Stimulated activated CD4-positive, alpha-beta T cell treated with anti-CD3 and anti-CD28 coated beads, Interleukin-4, amount 100 ng/mL, for 1 hour (primary cell): ENCODE measurements around the gene FLT3.
"Not testable (repeated sequence)": the region's sequence is repeated elsewhere in the genome, so short reads cannot be mapped to it uniquely, and the experiment has no call there.

ENCODE experiments used
- DNase-seq: peaks from one replicate; pipeline ENCODE4 v3.0.0-alpha.2; 2020

The FLT3 gene

DNA sequence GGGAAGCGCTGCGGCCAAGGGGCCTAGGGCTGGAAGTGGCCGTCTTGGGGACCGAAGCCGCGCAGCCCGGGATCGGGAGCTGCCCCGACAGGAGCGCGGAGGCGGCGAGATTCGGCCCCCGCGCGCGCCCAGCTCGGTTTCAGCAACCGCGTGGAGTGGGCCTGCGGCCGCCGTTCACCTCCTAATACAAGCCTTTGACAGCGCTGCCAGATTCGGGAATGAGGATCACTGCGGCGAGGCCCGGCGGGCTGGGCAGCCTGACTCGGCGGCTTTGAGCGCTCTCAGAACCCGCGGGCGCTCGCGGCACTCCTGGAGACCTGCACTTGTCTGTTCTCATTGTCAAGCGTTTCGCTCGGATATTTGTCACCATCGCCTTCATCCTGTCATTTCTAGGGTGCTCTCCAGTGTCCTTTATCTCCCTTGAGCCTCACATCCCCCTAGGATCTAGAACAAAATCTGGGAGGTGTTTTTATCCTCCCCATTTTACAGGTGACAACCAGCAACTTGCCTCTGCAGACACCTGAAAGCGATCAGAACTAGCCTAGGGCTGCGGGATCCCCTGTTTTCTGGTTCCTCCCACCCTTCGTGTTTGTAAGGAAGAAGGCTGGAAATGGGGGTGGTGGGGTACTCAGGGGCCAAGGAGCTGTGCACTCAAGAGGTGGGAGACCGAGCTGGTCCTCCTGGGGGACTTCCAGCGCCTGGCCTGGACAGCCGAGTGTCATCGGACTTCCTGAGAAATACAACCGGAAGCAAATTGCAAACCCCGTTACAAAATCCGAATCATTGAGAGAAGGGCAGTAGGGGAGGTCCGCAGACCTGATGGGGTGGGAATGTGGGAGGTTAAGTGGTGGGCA is 129.8 kb downstream of the FLT3 start:
- DNase-seq: no peak

DNA sequence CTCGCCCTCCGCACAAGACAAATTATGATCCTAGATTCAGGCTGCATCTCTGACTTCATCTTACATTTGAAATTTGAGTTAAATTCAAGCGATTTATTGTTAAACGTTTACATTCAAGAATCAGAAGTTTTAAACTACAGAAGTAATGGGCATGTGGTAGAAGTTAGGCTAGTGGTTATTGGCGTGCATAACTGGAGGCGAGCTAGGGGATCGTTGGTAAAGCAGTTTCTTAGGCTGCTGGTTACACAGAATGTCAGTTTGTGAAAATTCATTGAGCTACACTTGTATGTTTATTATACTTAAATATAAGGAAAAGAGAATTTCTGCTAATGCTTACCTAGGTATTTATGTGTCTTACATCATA is 130.5 kb downstream of the FLT3 start:
- no peak for DNase-seq

DNA sequence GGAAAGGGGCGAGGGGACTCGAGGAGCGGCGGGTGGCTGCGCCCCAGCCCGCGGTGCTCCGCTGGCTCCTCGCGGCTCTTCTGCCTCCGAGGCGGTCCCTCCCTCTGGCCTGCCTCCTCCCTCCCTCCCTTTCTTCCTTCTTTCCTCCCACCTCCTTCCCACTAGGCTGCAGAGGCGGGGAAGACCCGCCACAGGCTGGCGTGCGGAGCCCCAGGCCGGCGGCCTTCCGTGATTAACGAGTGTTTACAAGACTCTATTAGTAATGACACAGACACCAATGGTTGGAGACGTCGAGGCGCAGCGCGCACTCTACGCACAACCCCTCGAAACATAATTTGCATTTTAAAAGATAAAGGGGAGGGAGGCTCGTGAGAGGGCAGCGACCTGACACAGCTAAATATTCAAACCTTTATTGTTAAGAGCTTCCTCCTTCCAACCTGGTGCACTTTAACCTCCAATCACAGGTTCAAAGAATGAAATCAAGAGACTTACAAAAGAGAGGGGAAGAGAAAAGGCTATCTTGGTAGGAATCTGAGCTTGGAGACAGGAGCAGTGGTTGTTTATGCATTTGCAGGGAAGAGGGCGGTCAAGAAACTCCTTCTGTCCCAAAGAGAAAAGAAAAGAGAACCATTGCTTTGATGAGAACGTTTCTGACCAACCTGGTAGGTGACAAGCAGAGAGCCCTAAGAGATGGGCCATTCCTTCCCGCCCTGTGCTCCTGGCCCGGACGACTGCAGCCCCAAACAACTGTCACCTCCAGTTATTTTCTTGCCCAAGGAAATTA is 131.1 kb downstream of the FLT3 start, which contains the start of gene CDX2:
TSS of gene CDX2 (minus strand) at position 234 of the 784 bp plus-strand sequence. CDS start 309 bp downstream, outside the sequence.
- no peak for DNase-seq

DNA sequence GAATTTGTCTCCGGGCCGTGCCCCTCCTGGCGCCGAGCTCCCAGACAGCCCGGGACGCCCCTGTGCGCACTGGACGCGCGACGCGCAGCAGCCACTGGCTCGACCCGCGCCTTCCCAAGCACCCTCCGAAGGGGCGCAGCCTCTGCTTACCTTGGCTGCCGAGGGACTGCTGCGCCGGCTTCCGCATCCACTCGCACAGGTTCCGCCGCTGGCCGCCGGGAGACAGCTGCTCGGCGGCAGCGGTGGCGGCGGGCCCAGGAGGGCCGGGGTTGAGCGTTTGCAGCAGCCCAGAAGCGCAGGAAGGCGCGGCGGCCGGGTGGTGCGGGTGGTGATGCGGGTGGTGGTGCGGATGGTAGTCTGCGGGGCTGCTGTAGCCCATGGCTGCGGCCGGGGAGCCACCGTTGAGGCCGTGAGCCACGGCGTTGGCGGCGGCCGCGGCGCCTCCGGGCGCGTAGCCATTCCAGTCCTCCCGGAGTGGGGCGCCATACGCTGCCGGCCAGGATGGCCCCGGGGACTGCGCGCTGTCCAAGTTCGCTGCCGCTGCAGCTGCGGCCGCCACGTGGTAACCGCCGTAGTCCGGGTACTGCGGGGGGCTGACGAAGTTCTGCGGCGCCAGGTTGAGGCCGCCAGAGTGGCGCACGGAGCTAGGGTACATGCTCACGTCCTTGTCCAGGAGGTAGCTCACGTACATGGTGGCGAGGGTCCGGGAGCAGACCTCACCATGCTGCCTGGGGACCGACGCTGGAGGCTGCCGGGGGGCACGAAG is 131.9 kb downstream of the FLT3 start:
- DNase-seq: no peak

- no peak for DNase-seq
Measured at GRCh38 chr13:27967736-27968315, 132.6 kb downstream of the FLT3 start.

DNA sequence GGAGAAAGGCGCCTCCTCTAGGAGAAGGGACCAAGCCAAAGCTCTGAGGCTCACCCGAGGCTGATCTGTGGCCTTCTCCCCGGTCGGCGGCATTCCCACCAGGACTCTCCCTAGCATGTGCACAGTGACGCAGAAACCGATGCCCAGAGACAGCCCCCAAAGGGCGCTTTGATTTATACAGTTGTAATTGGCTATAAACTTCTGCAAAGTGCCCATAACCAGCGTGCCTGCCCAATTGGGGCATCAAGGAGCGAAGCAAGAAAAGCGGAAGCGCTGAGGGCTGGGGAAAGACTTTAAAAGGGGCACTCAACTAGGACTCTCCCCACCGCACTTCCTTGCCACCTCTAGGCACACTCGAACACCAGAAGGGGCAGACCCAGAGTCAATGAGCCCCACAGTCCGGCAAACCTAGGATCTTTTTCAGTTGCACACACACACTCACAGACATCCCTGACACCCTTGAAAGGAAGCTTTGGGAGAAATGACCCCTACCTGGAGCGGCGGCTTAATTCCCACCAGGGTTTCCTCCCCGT is 133.1 kb downstream of the FLT3 start:
- no peak for DNase-seq

GRCh38 chr13:27966641-27967202 is 133.7 kb downstream of the FLT3 start:
- DNase-seq: no peak

GRCh38 chr13:27965740-27966640 is 134.4 kb downstream of the FLT3 start:
- no peak for DNase-seq

DNA sequence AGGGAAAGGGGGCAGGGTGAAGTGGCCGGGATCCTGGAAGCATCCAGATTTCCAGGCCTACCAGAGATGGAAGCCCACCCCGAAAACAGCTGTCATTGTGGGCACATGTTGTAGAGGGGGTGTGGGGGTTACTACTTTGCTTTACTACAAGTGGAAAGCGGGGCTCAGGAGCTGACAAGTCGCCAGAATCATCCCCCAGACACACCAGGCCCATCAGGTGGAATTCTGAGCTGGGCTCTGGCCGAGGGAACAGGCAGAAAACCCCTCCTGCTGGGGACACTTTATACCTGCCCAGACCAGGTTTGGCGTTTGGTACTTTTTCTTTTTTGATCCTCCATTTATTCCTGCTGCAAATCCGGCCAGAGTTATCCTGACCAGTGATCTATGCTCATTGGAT is 135.0 kb downstream of the FLT3 start:
- DNase-seq: no peak

GRCh38 chr13:27964741-27965323 is 135.5 kb downstream of the FLT3 start:
- no peak for DNase-seq

GRCh38 chr13:27964206-27964605 is 136.2 kb downstream of the FLT3 start:
- not testable (repeated sequence) for DNase-seq

DNA sequence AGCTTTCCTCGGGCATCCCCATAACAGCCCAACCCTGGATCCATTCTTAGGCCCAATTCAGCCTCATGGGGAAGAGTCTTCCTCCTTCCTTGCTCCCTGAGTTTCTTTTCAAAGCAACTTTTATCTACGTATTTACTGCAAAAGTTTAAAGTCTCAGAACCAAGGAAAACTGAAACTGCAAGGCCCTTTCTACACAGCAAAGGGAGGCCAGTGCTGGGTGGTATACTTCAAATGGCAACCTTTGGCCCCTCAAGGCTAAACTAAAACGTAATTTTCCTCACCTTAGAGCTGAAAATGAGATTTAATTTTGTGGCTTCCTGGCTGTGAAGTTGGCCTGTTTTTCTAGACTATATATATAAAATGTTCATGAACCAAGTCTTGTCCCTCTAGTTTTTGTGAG is 136.9 kb downstream of the FLT3 start:
- DNase-seq: no peak

- no peak for DNase-seq
Measured at GRCh38 chr13:27962982-27963381, 137.4 kb downstream of the FLT3 start.

DNA sequence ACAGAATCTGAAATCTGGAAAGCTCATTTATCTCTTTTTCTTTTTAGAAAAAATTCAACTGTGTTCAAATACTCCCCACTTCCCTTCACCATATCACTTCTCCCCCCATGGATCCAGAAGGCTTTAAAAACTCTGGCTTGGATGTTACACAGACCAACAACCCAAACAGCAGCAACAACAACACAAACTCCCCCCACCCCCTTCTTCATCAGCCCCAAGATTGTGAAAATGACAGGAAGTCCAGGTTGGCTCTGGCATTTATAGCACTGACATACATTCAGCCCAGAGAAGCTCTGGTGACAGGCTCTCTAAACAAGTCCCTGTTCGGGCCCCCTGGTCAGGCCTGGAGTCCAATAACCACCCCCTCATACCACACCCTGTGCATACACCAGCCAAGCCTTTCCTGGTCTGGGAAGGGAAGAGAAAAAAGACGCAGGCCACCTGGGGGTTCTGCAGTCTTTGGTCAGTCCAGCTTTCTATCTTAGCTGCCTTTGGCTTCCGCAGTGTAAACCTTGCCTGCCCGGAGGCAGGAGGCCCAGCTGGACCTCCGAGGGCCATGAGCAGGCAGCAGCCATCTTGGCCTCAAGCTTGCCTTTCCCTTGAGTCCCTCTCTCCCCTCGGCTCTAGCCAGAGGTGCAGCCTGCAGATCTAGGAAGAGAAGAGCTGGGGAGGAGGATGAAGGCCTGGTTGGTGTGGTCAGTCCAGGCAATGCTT is 138.1 kb downstream of the FLT3 start:
- DNase-seq: no peak

DNA sequence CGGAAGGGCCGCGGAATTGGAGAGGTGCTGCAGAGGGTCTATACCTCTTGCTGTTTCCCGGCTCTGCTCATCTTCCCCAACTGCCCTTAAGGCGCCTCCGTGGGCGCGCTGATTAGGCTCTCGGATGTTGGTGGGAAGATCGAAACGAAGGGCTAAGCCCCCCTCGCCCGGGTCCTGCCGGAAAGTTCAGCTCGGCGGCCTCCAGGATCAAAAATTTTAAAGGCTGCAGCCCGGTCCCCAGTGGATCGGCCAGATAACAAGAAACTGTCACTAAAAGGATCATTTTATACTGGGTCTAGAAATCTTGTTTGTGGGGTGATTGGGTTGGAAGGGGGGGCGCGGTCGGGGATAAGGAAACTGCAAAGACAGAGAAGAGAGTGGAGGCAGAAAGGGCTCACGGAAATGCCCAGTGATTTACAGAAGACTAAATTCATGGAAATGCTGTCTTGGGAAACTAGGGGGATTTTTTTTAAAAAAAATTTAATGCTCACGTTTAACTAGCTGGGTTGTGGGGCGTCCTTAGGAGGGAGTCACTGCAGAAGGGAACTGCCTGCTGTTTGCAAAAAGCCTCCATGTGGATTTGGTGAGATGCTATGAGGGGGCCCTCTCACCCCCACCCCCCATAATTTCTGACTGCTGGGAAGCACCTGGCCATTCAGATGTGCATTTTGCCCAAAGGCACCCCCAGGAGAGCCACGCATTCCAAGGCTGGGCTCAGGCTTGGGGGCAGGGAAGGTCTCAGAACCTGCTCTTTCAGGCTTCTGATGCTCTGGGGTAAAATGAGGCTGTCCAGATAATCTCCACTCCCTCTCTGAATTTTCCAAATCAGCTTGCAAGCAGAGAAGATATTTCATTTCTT is 138.9 kb downstream of the FLT3 start:
- no peak for DNase-seq

- DNase-seq: no peak
Measured at GRCh38 chr13:27960362-27961226, 139.8 kb downstream of the FLT3 start.

DNA sequence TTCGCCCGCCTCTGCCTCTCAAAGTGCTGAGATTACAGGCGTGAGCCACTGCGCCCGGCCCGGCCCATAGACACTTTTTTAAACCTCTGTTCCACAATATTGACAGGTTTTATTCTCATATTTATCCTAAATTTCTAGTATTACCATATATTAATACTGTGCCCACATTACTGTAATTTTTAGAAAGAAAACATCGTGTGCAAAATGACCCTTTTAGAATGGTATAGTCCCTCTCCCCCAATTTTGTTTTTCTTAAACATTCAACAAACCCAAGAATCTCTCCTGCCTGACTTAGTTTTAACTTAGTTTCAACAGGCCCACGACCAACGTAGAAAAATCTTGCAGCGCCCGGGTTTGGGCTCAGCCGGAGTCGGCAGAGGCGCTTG is 140.4 kb downstream of the FLT3 start:
- no peak for DNase-seq
